Right lung (tissue), 5 donors: ENCODE data around the gene UFD1. TPM values are rescaled to one million over a fixed set of nuclear protein-coding genes. Genes with fewer than 3 reads are reported as not detected.

Source experiments
- DNase-seq, 2 donors: peaks; one replicate each; pipeline ENCODE4 v3.0.0-alpha.2; 2013
- polyA plus RNA-seq, 5 donors: library from polyadenylated mRNA; unstranded; fragments of 120-200 nt; gene quantifications; one replicate each; pipeline versions ENCODE4 v1.2.1 to v1.2.3, GENCODE V29; 2013; ENCODE audit warnings: inconsistent platforms in 1 of 5, low replicate concordance in 1 of 5; ENCODE audit not compliant: insufficient read length in 5 of 5, insufficient read depth in 1 of 5

UFD1 gene
- polyA plus RNA-seq, 5 donors = 58.6 to 76.8 (median 66.4) TPM

GRCh38 chr22:19430890-19431541 lies 48.0 kb downstream of the UFD1 start:
- DNase-seq = no peak

GRCh38 chr22:19429950-19430889 lies 48.8 kb downstream of the UFD1 start:
- no peak for DNase-seq

- DNase-seq = no peak
Measured at GRCh38 chr22:19424186-19424500, 54.9 kb downstream of the UFD1 start.

GRCh38 chr22:19422440-19423301 lies 56.3 kb downstream of the UFD1 start:
- no peak for DNase-seq

- no peak for DNase-seq
Measured at GRCh38 chr22:19420321-19420720, 58.7 kb downstream of the UFD1 start.

GRCh38 chr22:19419464-19420178 lies 59.4 kb downstream of the UFD1 start:
- no peak for DNase-seq

- DNase-seq = no peak
Measured at GRCh38 chr22:19419086-19419463, 59.9 kb downstream of the UFD1 start.

- DNase-seq = no peak
Measured at GRCh38 chr22:19412923-19413322, 66.1 kb downstream of the UFD1 start.

GRCh38 chr22:19412478-19412877 lies 66.5 kb downstream of the UFD1 start:
- no peak for DNase-seq

GRCh38 chr22:19411690-19412045 lies 67.3 kb downstream of the UFD1 start:
- DNase-seq = no peak

GRCh38 chr22:19410941-19411689 lies 67.9 kb downstream of the UFD1 start:
- DNase-seq = no peak

GRCh38 chr22:19407649-19408606 lies 71.1 kb downstream of the UFD1 start:
- DNase-seq = no peak

GRCh38 chr22:19406846-19407245 lies 72.1 kb downstream of the UFD1 start:
- DNase-seq = no peak

GRCh38 chr22:19406281-19406811 lies 72.6 kb downstream of the UFD1 start:
- no peak for DNase-seq

- no peak for DNase-seq
Measured at GRCh38 chr22:19405652-19406051, 73.3 kb downstream of the UFD1 start.

- DNase-seq = no peak
Measured at GRCh38 chr22:19405133-19405532, 73.9 kb downstream of the UFD1 start.

GRCh38 chr22:19404676-19405075 lies 74.3 kb downstream of the UFD1 start:
- DNase-seq = no peak

GRCh38 chr22:19402642-19403191 lies 76.3 kb downstream of the UFD1 start:
- DNase-seq = no peak

- DNase-seq = no peak
Measured at GRCh38 chr22:19401483-19401882, 77.5 kb downstream of the UFD1 start.
